ENCODE results near the gene SPOCK3.

GRCh38 chr4:166822386-166822785 is 411.9 kb downstream of the SPOCK3 start:
- no peak for TF ChIP-seq CTCF (IDR thresholded peaks at IDR 0.05)
- no peak for TF ChIP-seq POLR2A (IDR thresholded peaks at IDR 0.05)
